ENCODE results near the gene ARVCF. TPM values are rescaled to one million over a fixed set of nuclear protein-coding genes. Genes with fewer than 3 reads are reported as not detected.

The ARVCF gene
- total RNA-seq, 1 experiment from 2014 or later = 3.8 TPM

DNA sequence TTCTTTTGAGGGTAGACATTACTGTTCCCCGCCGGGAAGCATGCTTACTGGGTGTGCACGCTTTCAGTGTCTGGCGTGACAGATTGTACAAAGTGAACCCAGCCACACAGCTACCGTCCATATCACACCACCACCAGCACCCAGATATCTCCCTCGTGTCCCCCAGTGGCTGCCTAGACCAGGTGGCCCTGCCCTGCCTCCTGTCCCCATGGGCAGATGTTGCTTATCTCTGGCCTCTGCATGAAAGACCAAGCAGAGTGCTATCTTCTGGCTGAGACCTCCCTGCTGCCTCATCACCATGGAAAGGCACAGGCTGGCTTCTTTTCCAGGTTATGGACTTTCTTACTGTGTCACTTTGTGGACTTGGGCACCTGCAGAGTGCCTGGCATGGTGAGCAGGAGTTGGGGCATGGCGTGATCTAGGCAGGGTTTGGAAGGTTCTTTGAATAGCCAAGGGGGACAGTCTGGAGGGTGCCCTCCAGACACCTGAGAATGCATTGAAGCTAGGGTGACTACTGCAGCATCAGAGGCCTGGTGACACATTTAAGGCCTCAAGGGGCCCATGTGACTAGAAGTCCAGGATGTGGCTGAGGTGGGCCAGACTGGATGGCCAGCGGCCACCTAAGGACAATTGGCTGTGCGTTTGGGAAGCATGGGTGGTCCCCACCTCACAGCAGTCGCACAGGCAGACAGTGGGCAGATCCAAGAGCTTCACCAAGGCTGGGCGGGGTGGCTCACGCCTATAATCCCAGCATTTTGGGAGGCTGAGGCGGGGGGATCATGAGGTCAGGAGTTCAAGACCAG is 9.0 kb upstream of the ARVCF start:
- H3K9me3 ChIP-seq = no peaks in the 10 kb centered on the region
- H3K4me3 ChIP-seq = no peak overlapping the region
- no peak for DNase-seq
- peaks cover 5% of the 10 kb centered on the region; the same call in 1 of the 2 replicates for H3K36me3 ChIP-seq
- H3K27me3 ChIP-seq = no peaks in the 10 kb centered on the region

DNA sequence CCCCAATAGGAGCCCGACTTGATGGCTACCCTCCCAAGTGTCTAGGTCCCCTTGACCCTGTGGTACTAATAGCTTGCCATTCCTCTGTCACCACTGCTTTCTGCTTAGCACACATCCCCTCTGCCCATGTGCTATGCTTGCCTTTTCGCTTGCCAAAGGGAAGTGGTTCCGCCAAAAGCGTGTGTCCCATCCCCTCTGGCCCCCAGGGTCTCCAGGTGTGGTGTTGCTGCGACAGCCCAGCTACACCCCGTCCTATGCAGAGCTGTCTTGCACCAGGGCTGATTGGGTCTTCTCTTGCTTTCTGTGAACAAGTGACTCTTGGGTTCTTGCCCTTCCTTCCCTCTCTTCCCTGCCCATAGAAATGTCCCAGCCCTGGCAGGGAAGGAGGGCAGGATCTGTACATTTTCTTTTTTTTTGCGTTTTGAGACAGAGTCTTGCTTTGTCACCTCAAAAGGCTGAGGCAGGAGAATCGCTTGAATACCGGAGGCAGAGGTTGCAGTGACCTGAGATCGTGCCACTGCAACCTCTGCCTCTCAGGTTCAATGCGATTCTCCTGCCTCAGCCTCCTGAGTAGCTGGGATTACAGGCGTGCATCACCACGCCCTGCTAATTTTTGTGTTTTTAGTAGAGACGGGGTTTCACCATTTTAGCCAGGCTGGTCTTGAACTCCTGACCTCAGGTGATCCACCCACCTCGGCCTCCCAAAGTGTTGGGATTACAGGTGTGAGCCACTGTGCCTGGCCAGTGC is 8.2 kb upstream of the ARVCF start:
- peaks cover 5% of the 10 kb centered on the region; the same call in 1 of the 2 replicates for H3K36me3 ChIP-seq
- DNase-seq = no peak
- H3K9me3 ChIP-seq = no peaks in the 10 kb centered on the region
- no peak overlapping the region for H3K4me3 ChIP-seq
- H3K27me3 ChIP-seq = no peaks in the 10 kb centered on the region

DNA sequence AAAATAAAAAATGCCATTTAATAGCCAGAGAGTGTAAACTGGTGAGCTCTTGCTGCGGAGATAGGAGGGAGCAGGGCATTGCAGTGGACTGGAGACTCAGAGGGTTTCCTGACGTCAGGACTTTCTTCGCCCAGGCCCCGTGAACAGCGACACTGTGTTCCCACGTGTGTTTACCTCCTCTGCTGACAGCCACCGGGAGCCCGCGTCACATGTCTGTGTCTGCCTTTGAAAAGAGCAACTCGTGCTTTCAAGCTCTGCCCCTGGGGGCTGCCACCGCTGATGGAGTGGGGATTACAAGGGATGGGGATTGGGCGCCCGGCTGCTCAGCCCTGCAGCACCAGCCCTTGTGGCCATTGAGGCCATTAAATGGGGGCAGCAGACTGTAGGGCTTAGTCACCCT is 7.6 kb upstream of the ARVCF start:
- DNase-seq = no peak
- no peaks in the 10 kb centered on the region for H3K9me3 ChIP-seq
- H3K36me3 ChIP-seq = peaks cover 5% of the 10 kb centered on the region; the same call in 1 of the 2 replicates
- H3K27me3 ChIP-seq = no peaks in the 10 kb centered on the region
- H3K4me3 ChIP-seq = no peak overlapping the region

DNA sequence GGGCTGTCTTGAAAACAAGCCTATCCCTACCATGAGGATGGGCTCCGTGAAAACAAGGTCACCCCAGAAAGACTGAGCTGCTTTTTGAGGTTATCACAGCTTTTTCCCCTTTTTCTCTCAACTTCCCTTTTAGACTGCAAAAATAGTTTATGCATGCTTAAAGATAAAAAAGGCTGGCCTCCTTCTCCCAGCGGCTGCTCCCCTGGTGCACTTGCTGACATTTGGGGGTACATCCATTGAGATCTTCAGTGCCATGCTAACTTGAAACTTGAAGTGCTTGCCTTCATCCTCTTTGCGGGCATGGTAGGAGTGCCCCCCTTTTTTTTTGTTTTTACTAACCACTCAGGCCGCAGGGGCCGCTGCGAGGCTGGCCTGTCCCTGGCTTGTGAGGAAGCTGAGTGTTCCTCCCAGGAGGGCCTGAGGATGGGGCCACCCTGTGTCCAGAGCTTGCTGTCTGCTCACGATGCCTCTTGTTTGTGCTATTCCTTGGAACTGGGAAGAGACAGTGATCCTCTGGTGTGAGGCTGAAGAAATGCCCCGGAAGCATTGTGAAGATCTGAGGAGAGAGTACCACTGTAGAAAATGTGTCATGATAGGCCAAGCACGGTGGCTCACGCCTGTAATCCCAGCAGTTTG is 6.5 kb upstream of the ARVCF start:
- Histone ChIP-seq H3K9me3 (no peaks in the 10 kb centered on the region), H3K4me3 (no peak overlapping the region), H3K27me3 (no peaks in the 10 kb centered on the region), H3K36me3 (peaks cover 5% of the 10 kb centered on the region; the same call in 1 of the 2 replicates)
- no peak for DNase-seq

DNA sequence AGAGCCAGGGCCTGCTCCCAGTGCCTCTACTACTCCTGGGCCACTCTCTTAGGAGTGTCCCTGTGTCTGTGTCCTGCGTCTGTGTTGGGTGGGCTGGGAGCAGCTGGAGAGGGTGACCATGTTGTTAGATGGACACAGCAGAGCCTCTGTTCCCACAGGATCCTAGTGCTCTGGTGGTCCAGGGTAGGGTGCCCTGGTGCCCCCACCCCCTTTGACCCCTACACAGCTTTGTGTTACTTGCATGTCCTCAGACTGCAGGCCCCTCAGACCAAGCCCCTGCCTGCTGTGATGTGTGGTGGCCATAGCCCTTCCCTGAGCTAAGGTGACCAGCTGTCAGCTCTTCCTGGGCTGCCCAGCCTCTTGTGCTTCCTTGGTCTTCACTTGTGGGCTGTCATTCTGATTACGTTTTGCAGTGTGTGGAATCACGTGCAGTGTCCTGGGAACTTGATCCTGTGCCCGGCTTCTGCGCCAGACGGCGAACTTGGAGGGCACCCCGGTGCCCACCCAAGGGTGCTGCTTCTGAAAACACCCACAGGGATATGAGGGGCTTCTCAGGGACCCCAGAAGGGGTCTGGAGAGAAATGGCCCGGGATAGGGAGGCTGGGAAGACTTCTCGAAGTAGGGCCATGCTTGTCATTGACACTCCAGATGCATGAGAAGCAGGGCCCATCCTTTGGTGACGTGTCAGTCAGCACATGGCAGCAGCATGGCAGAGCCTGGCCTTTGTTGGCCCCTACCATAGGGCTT is 5.8 kb upstream of the ARVCF start:
- peaks cover 5% of the 10 kb centered on the region; the same call in 1 of the 2 replicates for H3K36me3 ChIP-seq
- peaks cover 4% of the 10 kb centered on the region for H3K27me3 ChIP-seq
- DNase-seq = no peak
- no peaks in the 10 kb centered on the region for H3K9me3 ChIP-seq
- peak overlapping the region; percentile 80 for H3K4me3 ChIP-seq

DNA sequence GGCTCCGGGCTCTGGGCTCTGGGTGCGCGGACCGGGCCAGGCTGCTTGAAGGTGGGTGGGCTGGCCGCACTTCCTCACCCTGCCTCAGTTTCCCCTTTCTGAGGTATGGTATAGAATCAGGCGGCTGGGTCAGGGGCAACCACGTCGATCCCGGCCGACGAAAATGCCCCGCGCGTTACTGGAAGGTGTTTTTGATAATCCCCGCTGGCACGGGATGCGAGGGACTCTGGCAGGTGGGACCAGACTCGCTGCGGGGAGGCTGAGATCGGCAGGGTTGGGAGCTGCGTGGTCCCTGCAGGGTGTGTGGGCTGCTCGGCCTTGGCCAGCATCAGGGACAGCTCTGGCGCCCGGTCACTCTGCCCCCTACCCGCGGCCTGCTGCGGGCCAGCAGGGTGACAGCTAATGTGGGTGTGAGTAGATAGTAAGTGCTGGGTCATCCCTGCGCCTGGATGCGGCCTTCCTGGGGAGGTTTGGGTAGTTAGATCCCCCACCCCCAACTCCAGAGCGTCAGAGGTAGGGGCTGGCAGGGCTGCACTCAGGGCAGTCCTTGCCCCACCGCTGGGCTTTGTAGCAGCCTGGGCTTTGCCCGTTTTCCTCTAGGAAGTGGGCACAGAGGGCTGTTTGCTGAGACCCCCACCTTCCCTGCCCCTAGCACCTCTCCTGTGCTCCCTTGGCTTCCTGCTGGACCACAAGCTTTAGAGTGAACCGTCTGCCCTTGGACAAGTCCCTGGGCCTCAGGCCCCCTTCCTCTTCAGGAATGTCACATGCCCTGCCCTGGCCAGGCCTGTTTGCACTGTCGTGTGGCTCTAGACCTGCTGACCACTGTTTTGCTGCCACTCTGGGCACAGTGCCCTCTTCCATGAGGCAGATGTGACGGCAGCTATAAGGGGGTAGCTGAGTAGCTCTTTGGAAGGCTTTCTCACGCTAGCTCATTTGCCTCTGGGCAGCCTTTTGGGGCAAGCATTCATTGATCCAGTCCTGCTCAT is 4.9 kb upstream of the ARVCF start:
- peaks cover 7% of the 10 kb centered on the region for H3K27me3 ChIP-seq
- peak overlapping the region; percentile 80 for H3K4me3 ChIP-seq
- peaks cover 5% of the 10 kb centered on the region; the same call in 1 of the 2 replicates for H3K36me3 ChIP-seq
- peak; percentile 65 for DNase-seq
- no peaks in the 10 kb centered on the region for H3K9me3 ChIP-seq

DNA sequence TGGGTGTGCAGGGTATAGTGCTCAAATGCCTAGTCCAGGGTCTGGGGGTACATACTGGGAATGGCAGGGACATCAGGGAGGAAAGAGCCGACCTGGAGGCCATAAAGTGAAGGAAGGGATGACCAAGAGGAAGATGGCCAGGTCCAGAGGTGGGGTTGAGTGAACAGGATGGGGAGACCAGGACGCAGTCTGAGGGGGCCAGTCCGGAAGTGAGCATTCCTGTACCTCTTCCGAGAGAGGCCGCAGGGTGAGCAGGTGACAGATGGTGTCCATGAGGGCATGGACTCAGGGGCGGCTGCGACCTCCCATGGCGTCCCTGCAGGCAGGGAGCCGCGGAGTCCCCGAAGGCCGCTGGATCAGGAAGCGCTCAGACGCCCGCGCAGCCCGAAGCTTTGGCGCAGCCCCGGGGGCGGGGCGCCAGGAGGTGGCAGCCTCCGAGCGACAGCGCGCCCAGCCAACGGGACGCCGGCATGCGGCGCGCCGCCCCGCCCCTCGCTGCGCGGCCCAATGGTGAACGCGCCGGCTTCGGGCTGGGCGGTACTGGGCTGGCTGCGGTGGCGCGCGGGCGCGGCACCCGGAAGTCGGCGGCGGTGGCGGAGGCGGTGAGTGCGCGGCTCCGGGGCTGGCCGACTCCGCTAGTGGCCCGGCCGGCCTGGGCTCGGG is 4.0 kb upstream of the ARVCF start, which contains the start of gene TANGO2:
TANGO2 (plus strand) TSS at position 578 of the 663 bp plus-strand sequence. CDS start 15,689 bp downstream, outside the sequence.
- DNase-seq = peak; percentile 91

DNA sequence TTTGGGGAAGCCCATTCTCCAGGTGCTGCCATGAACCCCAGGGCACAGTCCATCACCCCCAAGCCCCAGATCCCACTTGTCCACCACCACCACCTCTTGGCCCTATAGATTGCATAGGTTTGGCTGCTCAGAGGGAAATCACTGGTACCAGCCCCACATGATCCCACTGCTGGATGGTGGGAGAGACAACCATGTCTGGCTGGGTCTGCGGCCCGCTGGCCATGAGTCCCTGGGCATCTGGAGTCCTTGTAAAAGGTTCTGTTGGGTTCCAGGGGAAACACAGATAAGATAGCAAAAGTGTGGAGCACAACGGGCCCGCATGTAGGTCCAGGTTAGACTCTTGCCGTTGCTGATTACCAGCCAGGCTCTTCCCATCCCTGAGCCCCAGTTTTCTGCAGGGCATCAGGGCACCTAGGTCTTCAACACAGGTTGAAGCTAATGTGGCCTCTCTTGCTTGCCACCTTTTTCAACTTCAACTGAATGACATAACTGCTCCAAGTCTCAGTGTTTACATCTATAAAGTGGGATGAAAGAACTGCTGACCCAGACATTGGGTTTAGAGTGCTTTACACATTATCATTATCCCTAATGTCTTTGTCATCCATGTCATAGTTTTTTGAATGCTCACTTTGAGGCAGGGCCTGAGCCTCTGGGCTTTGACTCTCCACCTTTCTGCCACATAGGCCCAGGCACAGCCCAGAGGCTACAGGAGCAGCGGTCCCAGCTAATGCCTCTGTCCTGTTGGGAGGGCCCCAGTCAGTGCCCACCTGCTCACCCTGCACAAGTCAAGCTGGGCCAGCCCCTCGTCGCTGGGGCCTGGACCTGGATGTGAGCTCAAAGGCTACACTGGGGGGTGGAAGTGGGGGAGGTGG is 3.3 kb upstream of the ARVCF start:
- H3K4me3 ChIP-seq = peak overlapping the region; percentile 49; the same call in 1 of the 2 replicates
- peaks cover 5% of the 10 kb centered on the region; the same call in 1 of the 2 replicates for H3K36me3 ChIP-seq
- no peaks in the 10 kb centered on the region for H3K9me3 ChIP-seq
- DNase-seq = no peak
- H3K27me3 ChIP-seq = peaks cover 7% of the 10 kb centered on the region

More for the DNA sequence above, 4.0 kb upstream of the ARVCF start, which contains the start of gene TANGO2:
- Histone ChIP-seq H3K36me3 (peaks cover 5% of the 10 kb centered on the region; the same call in 1 of the 2 replicates), H3K9me3 (no peaks in the 10 kb centered on the region), H3K4me3 (peak within 1 kb of the TSS; percentile 80), H3K27me3 (peaks cover 7% of the 10 kb centered on the region)

DNA sequence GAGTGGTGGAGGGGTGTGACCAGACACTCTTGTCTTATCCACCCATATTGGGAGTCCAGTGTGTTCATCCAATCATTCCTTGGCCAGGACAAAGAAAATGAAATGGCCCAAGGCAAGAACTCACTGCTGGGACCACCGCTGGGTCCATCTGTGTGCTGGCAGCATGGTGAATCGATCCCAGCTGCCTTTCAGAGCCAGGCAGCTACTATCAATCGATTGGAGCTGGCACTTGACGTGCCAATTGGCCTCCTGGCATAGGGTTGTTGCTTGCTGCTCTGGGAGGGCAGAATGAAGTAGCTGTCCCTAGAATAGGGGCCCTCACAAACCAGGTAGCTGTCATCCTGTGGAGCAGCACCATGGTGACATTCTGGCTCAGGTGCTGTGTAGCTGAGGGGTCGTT is 1.4 kb upstream of the ARVCF start:
- no peak for DNase-seq
- Histone ChIP-seq H3K4me3 (no peak overlapping the region), H3K9me3 (no peaks in the 10 kb centered on the region), H3K27me3 (peaks cover 7% of the 10 kb centered on the region), H3K36me3 (peaks cover 2% of the 10 kb centered on the region; the same call in 1 of the 2 replicates)

DNA sequence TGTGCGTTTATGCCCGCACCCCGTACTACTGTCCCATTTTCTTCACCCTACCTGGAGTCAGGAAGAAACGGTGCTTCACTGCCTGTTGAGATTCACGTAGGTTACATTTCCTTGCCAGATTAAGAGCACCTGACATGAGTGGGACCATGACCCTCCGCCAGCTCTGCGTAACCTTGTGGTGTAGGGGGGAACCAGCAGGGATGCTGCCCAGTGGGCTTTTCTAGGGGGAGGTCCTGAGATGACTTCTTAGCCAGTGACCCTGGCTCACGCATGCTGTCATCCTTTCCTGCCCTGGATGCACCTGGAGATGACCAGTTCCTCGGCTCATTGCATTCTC is 967 bp upstream of the ARVCF start:
- Histone ChIP-seq H3K9me3 (no peaks in the 10 kb centered on the region), H3K36me3 (no peaks in the 10 kb centered on the region), H3K27me3 (peaks cover 7% of the 10 kb centered on the region), H3K4me3 (no peak overlapping the region)
- DNase-seq = no peak

DNA sequence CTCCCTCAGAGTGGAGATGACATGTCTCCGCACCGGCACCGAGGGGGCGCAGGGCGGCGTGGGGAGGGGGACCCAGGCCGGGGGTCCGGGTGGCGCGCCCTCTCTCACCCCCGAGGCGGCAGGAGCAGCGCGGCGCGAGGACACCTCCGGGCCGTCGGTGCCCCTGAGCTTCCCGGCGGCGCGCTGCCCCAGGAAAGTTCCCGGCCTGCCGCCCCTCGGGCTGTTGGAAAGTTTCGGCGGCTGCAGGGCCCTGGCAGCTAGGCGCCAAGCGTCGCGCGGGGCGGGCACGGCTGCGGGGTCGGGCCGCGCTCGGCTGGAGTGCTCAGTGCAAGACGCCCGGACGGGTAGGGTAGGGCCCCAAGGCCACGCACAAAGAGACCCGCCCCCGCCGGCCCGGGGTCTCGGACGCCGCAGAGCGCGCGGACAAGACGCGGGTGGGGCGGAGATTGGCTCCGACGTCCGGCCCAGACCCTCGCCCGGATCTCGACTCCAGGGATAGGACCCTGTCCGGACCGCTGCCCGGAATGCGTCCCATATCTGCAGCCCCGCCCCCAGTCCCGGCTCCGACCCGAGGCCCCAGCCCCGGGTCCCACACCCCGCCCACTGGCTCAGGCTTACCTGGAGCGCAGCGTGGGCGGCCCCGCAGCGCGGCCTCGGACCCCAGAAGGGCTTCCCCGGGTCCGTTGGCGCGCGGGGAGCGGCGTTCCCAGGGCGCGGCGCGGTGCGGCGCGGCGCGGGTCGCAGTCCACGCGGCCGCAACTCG is 471 bp downstream of the ARVCF start:
- Histone ChIP-seq H3K9me3 (no peaks in the 10 kb centered on the region), H3K4me3 (peak overlapping the region; percentile 61), H3K36me3 (no peaks in the 10 kb centered on the region), H3K27me3 (peaks cover 7% of the 10 kb centered on the region)
- peak; percentile 27 for DNase-seq

DNA sequence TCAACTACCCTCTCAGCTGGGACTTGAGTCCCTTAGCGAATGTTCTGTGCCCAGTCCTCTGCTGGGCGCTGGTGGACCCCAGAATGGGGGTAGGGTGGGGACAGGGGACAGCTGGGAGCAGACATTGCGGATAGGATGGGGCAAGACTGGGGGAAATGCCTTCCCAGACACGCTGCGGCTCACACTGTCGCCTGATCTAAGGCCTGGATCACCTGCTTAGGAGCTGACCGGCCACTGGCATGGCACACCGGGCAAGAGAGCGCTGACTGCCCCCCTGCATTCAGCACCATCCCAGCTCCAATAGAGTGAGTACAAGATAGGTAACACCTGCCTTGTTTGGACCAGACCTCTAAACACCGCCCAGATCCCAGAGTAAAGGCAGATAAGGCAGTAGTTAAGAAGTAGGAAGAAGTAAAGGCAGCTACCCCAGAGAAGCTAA is 1.4 kb downstream of the ARVCF start:
- H3K4me3 ChIP-seq = no peak overlapping the region
- no peak for DNase-seq
- H3K27me3 ChIP-seq = peaks cover 7% of the 10 kb centered on the region
- H3K36me3 ChIP-seq = no peaks in the 10 kb centered on the region
- no peaks in the 10 kb centered on the region for H3K9me3 ChIP-seq

DNA sequence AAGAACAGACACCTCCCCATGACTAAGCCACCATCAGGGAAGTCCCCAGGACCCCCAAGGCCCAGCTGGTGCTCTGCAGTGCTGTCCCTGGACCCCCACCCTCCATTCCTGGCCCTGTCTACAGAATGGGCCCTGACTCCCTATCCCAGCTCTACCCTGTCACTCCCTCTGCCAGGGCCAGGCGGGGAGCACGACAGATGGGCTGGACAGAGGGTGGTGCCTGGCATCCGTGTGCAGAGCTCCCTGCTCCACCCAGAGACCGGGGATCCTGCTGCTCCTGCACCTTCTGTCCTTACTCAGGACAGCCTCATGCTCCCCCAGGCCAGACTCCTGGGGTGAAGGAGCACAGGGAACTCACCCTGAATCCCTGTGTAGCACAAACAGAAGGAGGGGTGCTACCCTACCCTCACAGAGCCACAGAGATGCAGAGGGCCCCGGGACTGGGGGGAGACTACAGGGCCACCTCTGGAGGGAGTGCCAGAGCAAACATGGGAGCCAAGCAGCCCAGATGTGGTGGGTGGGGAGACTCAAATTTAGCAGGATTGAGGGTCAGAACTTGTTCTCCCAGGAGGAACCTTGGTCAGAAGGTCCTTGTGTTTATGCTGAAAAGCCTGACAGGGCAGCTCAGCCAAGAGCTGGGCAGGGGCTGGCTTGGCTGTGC is 2.0 kb downstream of the ARVCF start:
- peaks cover 7% of the 10 kb centered on the region for H3K27me3 ChIP-seq
- H3K36me3 ChIP-seq = no peaks in the 10 kb centered on the region
- H3K9me3 ChIP-seq = no peaks in the 10 kb centered on the region
- H3K4me3 ChIP-seq = no peak overlapping the region
- no peak for DNase-seq
